ENCODE measurements around the gene STMP1. TPM values are rescaled to one million over a fixed set of nuclear protein-coding genes. Genes with fewer than 3 reads are reported as not detected.
A peak's percentile ranks its signal among the peaks of the same experiment; 100 is the strongest.

The STMP1 gene
- total RNA-seq, 1 experiment from 2014 or later: 77.0 TPM

DNA sequence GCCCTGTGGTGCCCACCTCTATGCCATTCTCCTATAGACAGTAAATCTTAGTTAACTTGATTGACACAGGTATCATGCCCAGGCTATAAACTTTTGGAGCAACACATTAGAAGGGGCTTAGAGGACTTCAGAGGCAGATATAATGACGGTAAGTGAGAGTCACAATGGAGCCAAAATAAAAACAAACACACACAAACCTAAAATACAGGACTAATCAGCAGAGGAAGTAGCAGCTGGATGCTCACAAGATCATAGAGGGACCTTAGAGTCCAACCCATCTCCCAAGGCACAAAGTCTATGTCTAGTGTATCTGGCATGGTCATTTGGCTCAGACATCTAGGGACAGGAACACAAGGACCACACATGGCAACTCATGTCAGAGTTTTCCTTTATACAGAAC, 53.4 kb downstream of the STMP1 start:
- H2AFZ ChIP-seq: no peak overlapping the region
- intact Hi-C loops (cut with micrococcal nuclease; ENCODE audit: unreplicated experiment): loop anchor here (2.0 kb wide), 1 partner anchor 37 kb away; no protein-coding TSS in a partner anchor
- no peaks in the 10 kb centered on the region for H3K9me3 ChIP-seq (ENCODE audit: insufficient read depth, low read depth)
- no peaks in the 10 kb centered on the region for H3K79me2 ChIP-seq (ENCODE audit: low read depth)
- H3K4me1 ChIP-seq (replicated peaks; ENCODE audit: insufficient read depth): peaks cover 37% of the 10 kb centered on the region
- H3K36me3 ChIP-seq (ENCODE audit: low read depth): no peaks in the 10 kb centered on the region
- no peak overlapping the region; the same call in 1 of the 2 replicates for H3K4me2 ChIP-seq
- H3F3A ChIP-seq (ENCODE audit: insufficient read depth, low read depth): peaks cover 33% of the 10 kb centered on the region
- no peak for DNase-seq
- no TSS peak for BruUV-seq (replicated peaks)
- H4K20me1 ChIP-seq (ENCODE audit: insufficient read depth): no peaks in the 10 kb centered on the region
- no peak overlapping the region for H3K27ac ChIP-seq
- no peaks in the 10 kb centered on the region for H3K27me3 ChIP-seq (ENCODE audit: insufficient read depth, low read depth)
- no peak overlapping the region for H3K4me3 ChIP-seq
- H3K9me2 ChIP-seq (ENCODE audit: insufficient read depth): no peaks in the 10 kb centered on the region
- POLR2A ChIA-PET (ENCODE audit: unreplicated experiment): no interaction called here
- CTCF ChIA-PET: interaction anchor here (0.6 kb wide), 1 partner anchor 1726 kb away, joined by 9 read pairs; no protein-coding TSS in a partner anchor
- TF ChIP-seq EZH2 (IDR thresholded peaks at IDR 0.05; ENCODE audit: low read depth): no peak
- TF ChIP-seq, protein P1, sequence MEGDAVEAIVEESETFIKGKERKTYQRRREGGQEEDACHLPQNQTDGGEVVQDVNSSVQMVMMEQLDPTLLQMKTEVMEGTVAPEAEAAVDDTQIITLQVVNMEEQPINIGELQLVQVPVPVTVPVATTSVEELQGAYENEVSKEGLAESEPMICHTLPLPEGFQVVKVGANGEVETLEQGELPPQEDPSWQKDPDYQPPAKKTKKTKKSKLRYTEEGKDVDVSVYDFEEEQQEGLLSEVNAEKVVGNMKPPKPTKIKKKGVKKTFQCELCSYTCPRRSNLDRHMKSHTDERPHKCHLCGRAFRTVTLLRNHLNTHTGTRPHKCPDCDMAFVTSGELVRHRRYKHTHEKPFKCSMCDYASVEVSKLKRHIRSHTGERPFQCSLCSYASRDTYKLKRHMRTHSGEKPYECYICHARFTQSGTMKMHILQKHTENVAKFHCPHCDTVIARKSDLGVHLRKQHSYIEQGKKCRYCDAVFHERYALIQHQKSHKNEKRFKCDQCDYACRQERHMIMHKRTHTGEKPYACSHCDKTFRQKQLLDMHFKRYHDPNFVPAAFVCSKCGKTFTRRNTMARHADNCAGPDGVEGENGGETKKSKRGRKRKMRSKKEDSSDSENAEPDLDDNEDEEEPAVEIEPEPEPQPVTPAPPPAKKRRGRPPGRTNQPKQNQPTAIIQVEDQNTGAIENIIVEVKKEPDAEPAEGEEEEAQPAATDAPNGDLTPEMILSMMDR (conservative IDR thresholded peaks at IDR 0.05): no peak

DNA sequence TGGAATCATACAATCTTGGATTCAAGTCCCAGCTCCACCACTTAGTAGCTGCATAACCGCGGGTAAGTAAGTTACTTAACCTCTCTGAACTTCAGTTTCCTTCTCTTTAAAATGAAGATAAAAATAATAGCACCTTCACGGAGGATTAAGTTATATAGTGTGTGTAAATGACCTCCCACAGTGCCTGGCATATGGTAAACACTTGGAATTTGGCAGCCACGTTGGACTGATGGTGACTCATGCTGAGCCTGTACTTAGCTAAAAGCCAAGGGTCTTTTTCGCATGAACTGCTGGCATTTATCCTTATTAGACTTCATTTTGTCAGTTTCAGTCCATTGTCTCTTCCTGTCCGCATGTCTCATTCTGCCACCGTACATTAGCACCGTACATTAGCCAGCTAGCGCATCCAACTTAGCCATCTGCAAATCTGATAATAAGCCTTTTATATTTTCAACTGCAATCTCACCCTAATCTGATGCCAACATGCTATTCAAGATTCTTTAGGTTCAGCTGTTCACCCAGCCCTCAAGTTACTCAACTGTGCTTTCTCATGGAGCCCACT, 54.4 kb downstream of the STMP1 start:
- Histone ChIP-seq H3K36me3 (ENCODE audit: low read depth) (no peaks in the 10 kb centered on the region), H2AFZ (no peak overlapping the region), H3K27me3 (ENCODE audit: insufficient read depth, low read depth) (no peaks in the 10 kb centered on the region), H3K4me2 (peak overlapping the region; percentile 32; the same call in 1 of the 2 replicates), H4K20me1 (ENCODE audit: insufficient read depth) (no peaks in the 10 kb centered on the region), H3K27ac (peak overlapping the region; percentile 31; the same call in 1 of the 2 replicates), H3K9me3 (ENCODE audit: insufficient read depth, low read depth) (no peaks in the 10 kb centered on the region), H3K4me1 (replicated peaks; ENCODE audit: insufficient read depth) (peaks cover 37% of the 10 kb centered on the region), H3F3A (ENCODE audit: insufficient read depth, low read depth) (peaks cover 33% of the 10 kb centered on the region), H3K79me2 (ENCODE audit: low read depth) (no peaks in the 10 kb centered on the region), H3K9me2 (ENCODE audit: insufficient read depth) (no peaks in the 10 kb centered on the region), H3K4me3 (no peak overlapping the region)
- TF ChIP-seq, protein P1 (conservative IDR thresholded peaks at IDR 0.05): no peak
- no peak for TF ChIP-seq EZH2 (IDR thresholded peaks at IDR 0.05; ENCODE audit: low read depth)
- intact Hi-C loops (cut with micrococcal nuclease; ENCODE audit: unreplicated experiment): no loop called here
- peak; percentile 25 to 80 for DNase-seq
- POLR2A ChIA-PET (ENCODE audit: unreplicated experiment): interaction anchor here (0.6 kb wide), 2 partner anchors 28 to 77 kb away, joined by 3 to 4 read pairs; no protein-coding TSS in a partner anchor
- BruUV-seq (replicated peaks): no TSS peak
- CTCF ChIA-PET: interaction anchor here (0.8 kb wide), 1 partner anchor 442 kb away, joined by 3 read pairs; no protein-coding TSS in a partner anchor

DNA sequence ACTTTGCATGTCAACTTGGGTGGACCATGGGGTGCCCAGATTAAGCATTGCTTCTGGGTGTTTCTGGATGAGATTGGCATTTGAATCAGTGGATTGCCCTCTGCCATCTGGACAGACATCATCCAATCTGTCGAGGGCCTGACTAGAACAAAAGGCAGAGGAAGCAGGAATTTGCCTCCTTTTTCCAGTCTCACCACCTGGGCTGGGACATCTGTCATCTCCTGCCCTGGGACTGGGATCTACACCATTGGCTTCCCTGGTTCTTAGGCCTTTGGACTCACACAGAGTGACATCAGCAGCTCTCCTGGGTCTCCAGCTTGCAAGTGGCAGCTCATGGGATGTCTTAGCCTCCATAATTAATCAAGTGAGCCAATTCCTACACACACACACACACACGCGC, 55.4 kb downstream of the STMP1 start:
- BruUV-seq (replicated peaks): no TSS peak
- Histone ChIP-seq H3K9me3 (ENCODE audit: insufficient read depth, low read depth) (no peaks in the 10 kb centered on the region), H4K20me1 (ENCODE audit: insufficient read depth) (no peaks in the 10 kb centered on the region), H3K27me3 (ENCODE audit: insufficient read depth, low read depth) (no peaks in the 10 kb centered on the region), H3K27ac (no peak overlapping the region), H2AFZ (no peak overlapping the region), H3K36me3 (ENCODE audit: low read depth) (no peaks in the 10 kb centered on the region), H3K4me2 (no peak overlapping the region), H3K4me3 (no peak overlapping the region), H3K9me2 (ENCODE audit: insufficient read depth) (no peaks in the 10 kb centered on the region), H3K79me2 (ENCODE audit: low read depth) (no peaks in the 10 kb centered on the region), H3F3A (ENCODE audit: insufficient read depth, low read depth) (peaks cover 33% of the 10 kb centered on the region), H3K4me1 (replicated peaks; ENCODE audit: insufficient read depth) (peaks cover 37% of the 10 kb centered on the region)
- intact Hi-C loops (cut with micrococcal nuclease; ENCODE audit: unreplicated experiment): no loop called here
- ChIA-PET POLR2A (ENCODE audit: unreplicated experiment) (no interaction called here), CTCF (interaction anchor here (0.6 kb wide), 1 partner anchor 174 kb away, joined by 8 read pairs; no protein-coding TSS in a partner anchor)
- DNase-seq: no peak
- no peak for TF ChIP-seq EZH2 (IDR thresholded peaks at IDR 0.05; ENCODE audit: low read depth)
- TF ChIP-seq, protein P1 (conservative IDR thresholded peaks at IDR 0.05): no peak

Measured in PC-9 (cell line).